Type B pancreatic cell (in vitro differentiated cells): ENCODE measurements around the gene PARD6G. TPM values are rescaled to one million over a fixed set of nuclear protein-coding genes. Genes with fewer than 3 reads are reported as not detected.

ENCODE experiments used
- DNase-seq: peaks from one replicate; pipeline ENCODE4 v3.0.0; 2021; ENCODE audit warnings: mixed read lengths; ENCODE audit not compliant: unreplicated experiment; ENCODE audit errors: extremely low spot score
- H3K27ac Mint-ChIP-seq: 2 replicates; pipeline ENCODE4 v1.8.0; 2021; ENCODE audit warnings: mild to moderate bottlenecking, mixed read lengths
- H3K27me3 Mint-ChIP-seq: 2 replicates; pipeline ENCODE4 v1.8.0; 2021; ENCODE audit warnings: mixed read lengths
- H3K36me3 Mint-ChIP-seq: 2 replicates; pipeline ENCODE4 v1.8.0; 2021; ENCODE audit warnings: mixed read lengths
- H3K4me1 Mint-ChIP-seq: one replicate; pipeline ENCODE4 v1.8.0; 2021; ENCODE audit warnings: mixed read lengths; ENCODE audit not compliant: unreplicated experiment
- H3K4me3 Mint-ChIP-seq: 2 replicates; pipeline ENCODE4 v1.8.0; 2021; ENCODE audit warnings: mild to moderate bottlenecking, mixed read lengths
- H3K9me3 Mint-ChIP-seq: 2 replicates; pipeline ENCODE4 v1.8.0; 2021; ENCODE audit warnings: mixed read lengths
- CTCF ChIP-seq: fragments of 200-600 bp; sonication (generic); conservative IDR thresholded peaks from 2 replicates; pipeline ENCODE4 v1.5.0; 2021; ENCODE audit warnings: antibody characterized with exemption, mild to moderate bottlenecking
- total RNA-seq: library from RNA; stranded (reverse); gene quantifications from 2 replicates; pipeline ENCODE4 v1.2.1, GENCODE V29; 2021; ENCODE audit warnings: low replicate concordance

Gene PARD6G
- total RNA-seq, 1 donor from 2014 or later, result 21.8 TPM

GRCh38 chr18:80232030-80232429 lies 15.3 kb downstream of the PARD6G start:
- Mint-ChIP-seq H3K9me3 (no peaks in the 10 kb centered on the region), H3K27me3 (no peaks in the 10 kb centered on the region), H3K27ac (no peak overlapping the region), H3K4me1 (peaks cover 25% of the 10 kb centered on the region), H3K4me3 (no peak overlapping the region), H3K36me3 (peaks cover 3% of the 10 kb centered on the region)
- TF ChIP-seq CTCF, result no peak
- no peak for DNase-seq

- TF ChIP-seq CTCF, result no peak
- Mint-ChIP-seq H3K27me3 (no peaks in the 10 kb centered on the region), H3K27ac (no peak overlapping the region), H3K36me3 (peaks cover 3% of the 10 kb centered on the region), H3K9me3 (no peaks in the 10 kb centered on the region), H3K4me1 (peaks cover 25% of the 10 kb centered on the region), H3K4me3 (no peak overlapping the region)
- DNase-seq, result no peak
These were observed 15.7 kb downstream of the PARD6G start for GRCh38 chr18:80231616-80232015.

- Mint-ChIP-seq H3K4me3 (no peak overlapping the region), H3K27me3 (no peaks in the 10 kb centered on the region), H3K27ac (no peak overlapping the region), H3K9me3 (no peaks in the 10 kb centered on the region), H3K36me3 (peaks cover 3% of the 10 kb centered on the region), H3K4me1 (peaks cover 29% of the 10 kb centered on the region)
- DNase-seq, result no peak
- no peak for TF ChIP-seq CTCF
These were observed 16.2 kb downstream of the PARD6G start for GRCh38 chr18:80231151-80231550.

GRCh38 chr18:80229766-80230745 lies 17.3 kb downstream of the PARD6G start:
- DNase-seq, result no peak
- TF ChIP-seq CTCF, result no peak
- peaks cover 3% of the 10 kb centered on the region for H3K36me3 Mint-ChIP-seq
- H3K27ac Mint-ChIP-seq, result no peak overlapping the region
- no peaks in the 10 kb centered on the region for H3K27me3 Mint-ChIP-seq
- H3K9me3 Mint-ChIP-seq, result no peaks in the 10 kb centered on the region
- H3K4me3 Mint-ChIP-seq, result no peak overlapping the region
- peaks cover 35% of the 10 kb centered on the region for H3K4me1 Mint-ChIP-seq

GRCh38 chr18:80229363-80229762 lies 18.0 kb downstream of the PARD6G start:
- H3K27me3 Mint-ChIP-seq, result no peaks in the 10 kb centered on the region
- peaks cover 3% of the 10 kb centered on the region for H3K36me3 Mint-ChIP-seq
- DNase-seq, result no peak
- H3K4me3 Mint-ChIP-seq, result no peak overlapping the region
- H3K4me1 Mint-ChIP-seq, result peaks cover 37% of the 10 kb centered on the region
- H3K27ac Mint-ChIP-seq, result no peak overlapping the region
- no peaks in the 10 kb centered on the region for H3K9me3 Mint-ChIP-seq
- no peak for TF ChIP-seq CTCF
